Brain pericyte (primary cell): Measurements from ENCODE around the gene PGAP2.
"Not testable (repeated sequence)": the region's sequence is repeated elsewhere in the genome, so short reads cannot be mapped to it uniquely, and the experiment has no call there.

Source experiments
- DNase-seq: peaks from one replicate; pipeline ENCODE4 v3.0.0-alpha.2; 2012; ENCODE audit warnings: low read depth, low spot score

The PGAP2 gene

GRCh38 chr11:3803726-3804495 is 4.4 kb upstream of the PGAP2 start:
- no peak for DNase-seq

GRCh38 chr11:3808861-3809623 is 682 bp downstream of the PGAP2 start:
- no peak for DNase-seq

- no peak for DNase-seq
These were observed 1.2 kb downstream of the PGAP2 start for GRCh38 chr11:3809624-3809928.

- no peak for DNase-seq
These were observed 2.1 kb downstream of the PGAP2 start for GRCh38 chr11:3810446-3810845.

GRCh38 chr11:3810951-3811350 is 2.6 kb downstream of the PGAP2 start:
- DNase-seq, result no peak

GRCh38 chr11:3814832-3815231 is 6.5 kb downstream of the PGAP2 start:
- not testable (repeated sequence) for DNase-seq

GRCh38 chr11:3815845-3816244 is 7.5 kb downstream of the PGAP2 start:
- no peak for DNase-seq

- DNase-seq, result no peak
These were observed 8.3 kb downstream of the PGAP2 start for GRCh38 chr11:3816673-3817072.

- DNase-seq, result no peak
These were observed 8.9 kb downstream of the PGAP2 start for GRCh38 chr11:3817181-3817800.

- no peak for DNase-seq
These were observed 12.6 kb downstream of the PGAP2 start for GRCh38 chr11:3820971-3821370.

GRCh38 chr11:3822312-3822711 is 14.0 kb downstream of the PGAP2 start:
- no peak for DNase-seq

- no peak for DNase-seq
These were observed 14.9 kb downstream of the PGAP2 start for GRCh38 chr11:3823303-3823702.

GRCh38 chr11:3823762-3824506 is 15.6 kb downstream of the PGAP2 start:
- no peak for DNase-seq

GRCh38 chr11:3824714-3825472 is 16.5 kb downstream of the PGAP2 start:
- DNase-seq, result no peak

- no peak for DNase-seq
These were observed 17.3 kb downstream of the PGAP2 start for GRCh38 chr11:3825473-3826154.

- no peak for DNase-seq
These were observed 18.4 kb downstream of the PGAP2 start for GRCh38 chr11:3826721-3827120.

- no peak for DNase-seq
These were observed 19.2 kb downstream of the PGAP2 start for GRCh38 chr11:3827434-3828186.

- no peak for DNase-seq
These were observed 21.7 kb downstream of the PGAP2 start for GRCh38 chr11:3830088-3830487.

- DNase-seq, result no peak
These were observed 22.4 kb downstream of the PGAP2 start for GRCh38 chr11:3830730-3831129.
